ENCODE results near the gene SKP1. TPM values are rescaled to one million over a fixed set of nuclear protein-coding genes. Genes with fewer than 3 reads are reported as not detected.

SKP1 gene
- total and polyA plus RNA-seq, 9 of the 15 experiments (the other 6 are each of a cell fraction or from before 2014, with no cell fraction given) = 301 to 2,109 (median 639) TPM

DNA sequence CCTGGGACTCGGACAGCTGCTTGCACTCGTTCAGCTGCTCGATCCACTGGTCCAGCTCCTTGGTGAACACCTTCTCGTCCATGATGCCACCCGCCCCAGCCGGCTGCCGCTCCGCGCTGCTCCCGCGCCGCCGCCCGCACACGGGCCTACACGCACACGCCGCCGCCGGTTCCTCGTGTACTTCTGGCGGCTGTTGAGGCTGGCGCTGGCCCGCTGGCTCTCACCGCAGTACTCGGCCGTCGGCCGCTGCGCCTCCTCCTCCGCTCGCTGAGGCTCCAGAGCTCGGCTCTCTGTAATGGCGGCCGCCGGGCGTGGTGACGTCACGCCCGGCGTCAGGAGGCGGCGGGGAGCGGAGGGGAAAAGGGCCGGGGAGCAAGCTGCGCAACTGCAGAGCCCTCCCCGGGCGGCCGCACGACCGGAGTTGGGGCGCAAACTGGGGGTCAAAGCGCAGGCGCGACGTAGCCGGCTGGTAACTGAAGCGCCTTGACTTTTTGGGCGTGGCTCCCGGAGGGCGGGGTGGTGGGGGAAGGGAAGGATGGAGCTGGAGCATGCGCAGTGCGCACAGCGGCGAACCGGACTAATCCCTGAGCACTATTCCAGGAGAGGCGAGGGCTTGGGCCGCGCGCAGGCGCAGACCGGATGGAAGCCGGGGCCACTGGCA lies 49.2 kb upstream of the SKP1 start, which contains the start of gene PPP2CA (continued):
- TF ChIP-seq, protein P1, sequence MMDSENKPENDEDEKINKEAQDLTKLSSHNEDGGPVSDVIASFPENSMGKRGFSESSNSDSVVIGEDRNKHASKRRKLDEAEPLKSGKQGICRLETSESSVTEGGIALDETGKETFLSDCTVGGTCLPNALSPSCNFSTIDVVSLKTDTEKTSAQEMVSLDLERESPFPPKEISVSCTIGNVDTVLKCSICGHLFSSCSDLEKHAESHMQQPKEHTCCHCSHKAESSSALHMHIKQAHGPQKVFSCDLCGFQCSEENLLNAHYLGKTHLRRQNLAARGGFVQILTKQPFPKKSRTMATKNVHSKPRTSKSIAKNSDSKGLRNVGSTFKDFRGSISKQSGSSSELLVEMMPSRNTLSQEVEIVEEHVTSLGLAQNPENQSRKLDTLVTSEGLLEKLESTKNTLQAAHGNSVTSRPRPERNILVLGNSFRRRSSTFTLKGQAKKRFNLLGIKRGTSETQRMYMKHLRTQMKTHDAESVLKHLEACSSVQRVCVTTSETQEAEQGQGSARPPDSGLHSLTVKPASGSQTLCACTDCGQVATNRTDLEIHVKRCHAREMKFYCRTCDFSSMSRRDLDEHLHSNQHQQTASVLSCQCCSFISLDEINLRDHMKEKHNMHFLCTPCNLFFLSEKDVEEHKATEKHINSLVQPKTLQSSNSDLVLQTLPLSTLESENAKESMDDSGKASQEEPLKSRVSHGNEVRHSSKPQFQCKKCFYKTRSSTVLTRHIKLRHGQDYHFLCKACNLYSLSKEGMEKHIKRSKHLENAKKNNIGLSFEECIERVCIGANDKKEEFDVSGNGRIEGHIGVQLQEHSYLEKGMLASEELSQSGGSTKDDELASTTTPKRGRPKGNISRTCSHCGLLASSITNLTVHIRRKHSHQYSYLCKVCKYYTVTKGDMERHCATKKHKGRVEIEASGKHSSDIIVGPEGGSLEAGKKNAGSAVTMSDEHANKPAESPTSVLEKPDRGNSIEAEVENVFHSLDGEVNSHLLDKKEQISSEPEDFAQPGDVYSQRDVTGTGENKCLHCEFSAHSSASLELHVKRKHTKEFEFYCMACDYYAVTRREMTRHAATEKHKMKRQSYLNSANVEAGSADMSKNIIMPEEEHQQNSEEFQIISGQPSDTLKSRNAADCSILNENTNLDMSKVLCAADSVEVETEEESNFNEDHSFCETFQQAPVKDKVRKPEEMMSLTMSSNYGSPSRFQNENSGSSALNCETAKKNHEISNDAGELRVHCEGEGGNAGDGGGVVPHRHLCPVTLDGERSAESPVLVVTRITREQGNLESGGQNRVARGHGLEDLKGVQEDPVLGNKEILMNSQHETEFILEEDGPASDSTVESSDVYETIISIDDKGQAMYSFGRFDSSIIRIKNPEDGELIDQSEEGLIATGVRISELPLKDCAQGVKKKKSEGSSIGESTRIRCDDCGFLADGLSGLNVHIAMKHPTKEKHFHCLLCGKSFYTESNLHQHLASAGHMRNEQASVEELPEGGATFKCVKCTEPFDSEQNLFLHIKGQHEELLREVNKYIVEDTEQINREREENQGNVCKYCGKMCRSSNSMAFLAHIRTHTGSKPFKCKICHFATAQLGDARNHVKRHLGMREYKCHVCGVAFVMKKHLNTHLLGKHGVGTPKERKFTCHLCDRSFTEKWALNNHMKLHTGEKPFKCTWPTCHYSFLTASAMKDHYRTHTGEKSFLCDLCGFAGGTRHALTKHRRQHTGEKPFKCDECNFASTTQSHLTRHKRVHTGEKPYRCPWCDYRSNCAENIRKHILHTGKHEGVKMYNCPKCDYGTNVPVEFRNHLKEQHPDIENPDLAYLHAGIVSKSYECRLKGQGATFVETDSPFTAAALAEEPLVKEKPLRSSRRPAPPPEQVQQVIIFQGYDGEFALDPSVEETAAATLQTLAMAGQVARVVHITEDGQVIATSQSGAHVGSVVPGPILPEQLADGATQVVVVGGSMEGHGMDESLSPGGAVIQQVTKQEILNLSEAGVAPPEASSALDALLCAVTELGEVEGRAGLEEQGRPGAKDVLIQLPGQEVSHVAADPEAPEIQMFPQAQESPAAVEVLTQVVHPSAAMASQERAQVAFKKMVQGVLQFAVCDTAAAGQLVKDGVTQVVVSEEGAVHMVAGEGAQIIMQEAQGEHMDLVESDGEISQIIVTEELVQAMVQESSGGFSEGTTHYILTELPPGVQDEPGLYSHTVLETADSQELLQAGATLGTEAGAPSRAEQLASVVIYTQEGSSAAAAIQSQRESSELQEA (IDR thresholded peaks at IDR 0.05; ENCODE audit: low read depth) = no peak
- TF ChIP-seq NFIC (IDR thresholded peaks at IDR 0.05) (0 out of 2 replicates have a peak, but pooled peaks have one; percentile 10), CHCHD3 (CRISPR knock-in tag; IDR thresholded peaks at IDR 0.05) (no peak), DDX20 (tag; IDR thresholded peaks at IDR 0.05; ENCODE audit: low read depth) (no peak), MAFK (IDR thresholded peaks at IDR 0.05; ENCODE audit: low read length) (no peak), SP2 (IDR thresholded peaks at IDR 0.05; ENCODE audit: extremely low read depth, low read depth, low read length, poor library complexity, severe bottlenecking) (no peak), FUS (optimal IDR thresholded peaks at IDR 0.05; ENCODE audit: low read depth, low read length) (no peak), RBM15 (IDR thresholded peaks at IDR 0.05; ENCODE audit: insufficient read depth, low read length) (no peak), MEF2A (IDR thresholded peaks at IDR 0.05; ENCODE audit: control insufficient read depth, low read depth, low read length) (no peak)
- TF ChIP-seq, protein P2, sequence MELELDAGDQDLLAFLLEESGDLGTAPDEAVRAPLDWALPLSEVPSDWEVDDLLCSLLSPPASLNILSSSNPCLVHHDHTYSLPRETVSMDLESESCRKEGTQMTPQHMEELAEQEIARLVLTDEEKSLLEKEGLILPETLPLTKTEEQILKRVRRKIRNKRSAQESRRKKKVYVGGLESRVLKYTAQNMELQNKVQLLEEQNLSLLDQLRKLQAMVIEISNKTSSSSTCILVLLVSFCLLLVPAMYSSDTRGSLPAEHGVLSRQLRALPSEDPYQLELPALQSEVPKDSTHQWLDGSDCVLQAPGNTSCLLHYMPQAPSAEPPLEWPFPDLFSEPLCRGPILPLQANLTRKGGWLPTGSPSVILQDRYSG (tag; conservative IDR thresholded peaks at IDR 0.05; ENCODE audit: low read depth) = 0 out of 2 replicates have a peak, but pooled peaks have one; percentile 72
- TF ChIP-seq, protein P3, sequence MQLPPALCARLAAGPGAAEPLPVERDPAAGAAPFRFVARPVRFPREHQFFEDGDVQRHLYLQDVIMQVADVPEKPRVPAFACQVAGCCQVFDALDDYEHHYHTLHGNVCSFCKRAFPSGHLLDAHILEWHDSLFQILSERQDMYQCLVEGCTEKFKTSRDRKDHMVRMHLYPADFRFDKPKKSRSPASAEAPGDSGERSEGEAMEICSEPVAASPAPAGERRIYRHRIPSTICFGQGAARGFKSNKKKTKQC (CRISPR knock-in tag; IDR thresholded peaks at IDR 0.05) = no peak
- TF ChIP-seq, protein P4, sequence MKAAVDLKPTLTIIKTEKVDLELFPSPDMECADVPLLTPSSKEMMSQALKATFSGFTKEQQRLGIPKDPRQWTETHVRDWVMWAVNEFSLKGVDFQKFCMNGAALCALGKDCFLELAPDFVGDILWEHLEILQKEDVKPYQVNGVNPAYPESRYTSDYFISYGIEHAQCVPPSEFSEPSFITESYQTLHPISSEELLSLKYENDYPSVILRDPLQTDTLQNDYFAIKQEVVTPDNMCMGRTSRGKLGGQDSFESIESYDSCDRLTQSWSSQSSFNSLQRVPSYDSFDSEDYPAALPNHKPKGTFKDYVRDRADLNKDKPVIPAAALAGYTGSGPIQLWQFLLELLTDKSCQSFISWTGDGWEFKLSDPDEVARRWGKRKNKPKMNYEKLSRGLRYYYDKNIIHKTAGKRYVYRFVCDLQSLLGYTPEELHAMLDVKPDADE (conservative IDR thresholded peaks at IDR 0.05; ENCODE audit: control insufficient read depth, low read depth, low read length) = no peak
- TF ChIP-seq, protein P5, sequence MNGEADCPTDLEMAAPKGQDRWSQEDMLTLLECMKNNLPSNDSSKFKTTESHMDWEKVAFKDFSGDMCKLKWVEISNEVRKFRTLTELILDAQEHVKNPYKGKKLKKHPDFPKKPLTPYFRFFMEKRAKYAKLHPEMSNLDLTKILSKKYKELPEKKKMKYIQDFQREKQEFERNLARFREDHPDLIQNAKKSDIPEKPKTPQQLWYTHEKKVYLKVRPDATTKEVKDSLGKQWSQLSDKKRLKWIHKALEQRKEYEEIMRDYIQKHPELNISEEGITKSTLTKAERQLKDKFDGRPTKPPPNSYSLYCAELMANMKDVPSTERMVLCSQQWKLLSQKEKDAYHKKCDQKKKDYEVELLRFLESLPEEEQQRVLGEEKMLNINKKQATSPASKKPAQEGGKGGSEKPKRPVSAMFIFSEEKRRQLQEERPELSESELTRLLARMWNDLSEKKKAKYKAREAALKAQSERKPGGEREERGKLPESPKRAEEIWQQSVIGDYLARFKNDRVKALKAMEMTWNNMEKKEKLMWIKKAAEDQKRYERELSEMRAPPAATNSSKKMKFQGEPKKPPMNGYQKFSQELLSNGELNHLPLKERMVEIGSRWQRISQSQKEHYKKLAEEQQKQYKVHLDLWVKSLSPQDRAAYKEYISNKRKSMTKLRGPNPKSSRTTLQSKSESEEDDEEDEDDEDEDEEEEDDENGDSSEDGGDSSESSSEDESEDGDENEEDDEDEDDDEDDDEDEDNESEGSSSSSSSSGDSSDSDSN (IDR thresholded peaks at IDR 0.05; ENCODE audit: borderline replicate concordance in 1 of 2, low read depth in 2 of 2, low read length in 2 of 2) = peak in 1 of 2 experiments; percentile 58; a peak in 1 of 4 replicates

Data from K562 (cell line).